B cell (primary cell): ENCODE results near the gene PLXNB1. TPM values are rescaled to one million over a fixed set of nuclear protein-coding genes. Genes with fewer than 3 reads are reported as not detected.

Source experiments
- ATAC-seq: fragments of 200-7000 bp; cut with Tn5 transposase; one replicate; pipeline ENCODE4 v1.10.0; 2021; ENCODE audit warnings: low read depth, mild to moderate bottlenecking, moderate number of reproducible peaks, moderate library complexity
- CTCF ChIA-PET: fragments of 350-600 bp; sonication (Branson Sonifier 250); formaldehyde crosslinking; loops from one replicate; lab custom pipeline; 2021; ENCODE audit warnings: antibody characterized with exemption, inconsistent platforms; lab: Charles Lee
- POLR2A ChIA-PET: fragments of 350-600 bp; sonication (Branson Sonifier 250); formaldehyde crosslinking; loops from one replicate; lab custom pipeline; 2021; ENCODE audit warnings: antibody characterized with exemption; lab: Charles Lee
- DNase-seq: peaks from one replicate; pipeline ENCODE4 v3.0.0; 2013
- H2AFZ ChIP-seq: 2 replicates; pipeline ENCODE4 v1.6.1; 2012; ENCODE audit warnings: mild to moderate bottlenecking, low read depth, low read length; ENCODE audit not compliant: insufficient read depth, poor library complexity, severe bottlenecking
- H3K27ac ChIP-seq, 2 donors: 1 replicate in 1 of 2; 2 replicates in 1 of 2; pipeline ENCODE4 v1.5.1; 2012 to 2013; ENCODE audit warnings: low read length in 2 of 2, mild to moderate bottlenecking in 2 of 2, moderate library complexity in 1 of 2
- H3K27me3 ChIP-seq, 4 experiments: fragments of 200-600 bp in 1 of 4; sonication (generic) in 1 of 4; replicated peaks in 1 of 4; 1 replicate in 2 of 4; 2 replicates in 2 of 4; pipeline versions ENCODE4 v1.6.1 to v1.7.0; 2013 to 2016; ENCODE audit warnings: low read length in 3 of 4, mild to moderate bottlenecking in 2 of 4, mixed read lengths in 1 of 4, moderate library complexity in 1 of 4; ENCODE audit not compliant: insufficient read depth in 4 of 4, control insufficient read depth in 3 of 4; ENCODE audit errors: control extremely low read depth in 1 of 4
- H3K36me3 ChIP-seq, 2 experiments: replicated peaks in 1 of 2; 1 replicate in 1 of 2; 2 replicates in 1 of 2; pipeline versions ENCODE4 v1.6.1 to v1.7.1; 2013; ENCODE audit warnings: low read length in 1 of 2; ENCODE audit not compliant: insufficient read depth in 2 of 2, control insufficient read depth in 1 of 2; ENCODE audit errors: control extremely low read depth in 1 of 2, extremely low read depth in 1 of 2
- H3K4me1 ChIP-seq, 2 donors: fragments of 200-600 bp in 1 of 2; sonication (generic) in 1 of 2; 1 replicate in 1 of 2; 2 replicates in 1 of 2; pipeline versions ENCODE4 v1.5.1 to v1.6.1; 2013 to 2017; ENCODE audit warnings: low read length in 2 of 2; ENCODE audit not compliant: control insufficient read depth in 2 of 2, insufficient read depth in 2 of 2
- H3K4me2 ChIP-seq: replicated peaks from 2 replicates; pipeline ENCODE3; 2012; ENCODE audit warnings: mild to moderate bottlenecking, low read depth, low read length; ENCODE audit not compliant: poor library complexity, severe bottlenecking
- H3K4me3 ChIP-seq, 5 experiments: fragments of 200-600 bp in 1 of 5; sonication (generic) in 1 of 5; 1 replicate in 3 of 5; 2 replicates in 2 of 5; pipeline versions ENCODE4 v1.5.1 to v1.7.0; 2011 to 2016; ENCODE audit warnings: low read length in 4 of 5, mild to moderate bottlenecking in 4 of 5, low read depth in 2 of 5, control low read depth in 1 of 5, moderate library complexity in 1 of 5; ENCODE audit not compliant: insufficient read depth in 1 of 5; ENCODE audit errors: control extremely low read depth in 1 of 5, extremely low read depth in 1 of 5
- H3K79me2 ChIP-seq: fragments of 200-600 bp; sonication (generic); one replicate; pipeline ENCODE4 v1.6.0; 2016; ENCODE audit warnings: low read length; ENCODE audit not compliant: control insufficient read depth, insufficient read depth
- H3K9ac ChIP-seq: fragments of 200-600 bp; sonication (generic); 2 replicates; pipeline ENCODE4 v1.6.1; 2017; ENCODE audit warnings: mild to moderate bottlenecking, low read length, moderate library complexity
- H3K9me3 ChIP-seq, 3 donors: one replicate each; pipeline versions ENCODE4 v1.6.1 to v1.7.1; 2013; ENCODE audit warnings: low read length in 2 of 3; ENCODE audit not compliant: control insufficient read depth in 2 of 3, insufficient read depth in 1 of 3; ENCODE audit errors: control extremely low read depth in 1 of 3
- H4K20me1 ChIP-seq: 2 replicates; pipeline ENCODE4 v1.6.0; 2012; ENCODE audit warnings: mild to moderate bottlenecking, low read length; ENCODE audit not compliant: insufficient read depth, control insufficient read depth, poor library complexity, severe bottlenecking
- H3K27ac Mint-ChIP-seq: one replicate; pipeline ENCODE4 v1.8.0; 2021; ENCODE audit warnings: mixed read lengths
- H3K27me3 Mint-ChIP-seq: one replicate; pipeline ENCODE4 v1.8.0; 2021; ENCODE audit warnings: mixed read lengths
- H3K4me1 Mint-ChIP-seq: one replicate; pipeline ENCODE4 v1.8.0; 2021; ENCODE audit warnings: mixed read lengths
- H3K4me3 Mint-ChIP-seq: one replicate; pipeline ENCODE4 v1.8.0; 2021; ENCODE audit warnings: mixed read lengths
- H3K9me3 Mint-ChIP-seq: one replicate; pipeline ENCODE4 v1.8.0; 2022; ENCODE audit warnings: mixed read lengths; ENCODE audit not compliant: insufficient read depth
- EZH2 ChIP-seq: IDR thresholded peaks from 2 replicates; pipeline ENCODE4 v1.6.1; 2012; ENCODE audit warnings: borderline replicate concordance, low read depth, mild to moderate bottlenecking, moderate library complexity, low read length; ENCODE audit not compliant: insufficient read depth, poor library complexity, severe bottlenecking
- WGBS: methylation state at CpG from one replicate; pipeline ENCODE4 v1.1.5; 2013; ENCODE audit warnings: missing lambda C conversion rate; ENCODE audit not compliant: insufficient coverage; 5-methylcytosine and 5-hydroxymethylcytosine counted together
- intact Hi-C: fragments of 100-400 bp; cut with micrococcal nuclease; formaldehyde crosslinking; loops from one replicate; pipeline ENCODE4 v1.10.0; 2022
- polyA plus RNA-seq: library from polyadenylated mRNA; depleted of rRNA; stranded (reverse); fragments of >200 nt; gene quantifications from 2 replicates; pipeline ENCODE4 v1.2.3, GENCODE V29; 2012
- total RNA-seq, 2 donors: library from RNA; stranded (reverse); fragments of 120-200 nt in 1 of 2; gene quantifications; 1 replicate in 1 of 2; 2 replicates in 1 of 2; pipeline versions ENCODE4 v1.2.3 to v1.2.4, GENCODE V29; 2013 to 2022
- TF ChIP-seq, protein P1 (sequence below): fragments of 200-600 bp; IDR thresholded peaks from one replicate; pipeline ENCODE4 v1.8.0; 2022; ENCODE audit warnings: antibody characterized with exemption, mild to moderate bottlenecking

Gene PLXNB1
- total and polyA plus RNA-seq, 2 donors (not counting 1 experiment from before 2014, with no cell fraction given) = 0.95 to 5.0 TPM

DNA sequence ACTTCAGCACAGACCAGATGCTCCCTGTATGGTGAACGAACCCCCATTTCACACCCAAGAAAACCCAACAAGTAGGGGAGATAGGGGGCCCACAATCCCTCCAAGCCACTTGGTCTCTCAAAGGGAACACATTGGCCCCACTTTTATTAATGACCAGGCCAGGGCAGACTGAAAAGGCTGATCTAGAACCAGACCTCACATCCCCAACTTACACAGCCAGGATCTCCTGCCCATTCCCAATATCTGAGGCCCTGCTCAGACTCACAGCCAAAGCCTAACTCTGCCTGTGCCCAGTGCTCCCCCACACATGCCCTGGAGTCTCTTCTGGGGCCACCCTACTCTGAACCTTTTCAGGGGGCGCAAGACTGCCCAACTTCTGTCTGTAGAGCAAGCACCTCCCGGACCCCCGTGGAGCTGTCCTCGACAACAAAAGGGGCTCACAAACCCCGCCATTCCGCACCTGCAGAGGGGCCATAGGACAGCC lies 1.8 kb downstream of the PLXNB1 start:
- no peak overlapping the region for H3K27ac ChIP-seq
- ChIA-PET POLR2A (no interaction called here), CTCF (interaction anchor here (0.6 to 13.4 kb wide), 2 partner anchors 26 to 203 kb away, joined by 3 to 330 read pairs; no protein-coding TSS in a partner anchor)
- peaks cover 0 to 9% (median 3%) of the 10 kb centered on the region in 4 experiments for H3K27me3 ChIP-seq
- no peak for DNase-seq
- peak overlapping the region; percentile 97 for H3K4me2 ChIP-seq
- H2AFZ ChIP-seq = no peak overlapping the region
- no peaks in the 10 kb centered on the region for H4K20me1 ChIP-seq
- Mint-ChIP-seq H3K9me3 (no peaks in the 10 kb centered on the region), H3K4me1 (peaks cover 12% of the 10 kb centered on the region), H3K27ac (peak overlapping the region; percentile 32), H3K27me3 (peaks cover 16% of the 10 kb centered on the region), H3K4me3 (peak overlapping the region; percentile 75)
- no peaks in the 10 kb centered on the region for H3K79me2 ChIP-seq
- H3K4me3 ChIP-seq = no peak overlapping the region
- H3K36me3 ChIP-seq = peaks cover 0 to 8% of the 10 kb centered on the region in 2 experiments
- TF ChIP-seq, protein P1, sequence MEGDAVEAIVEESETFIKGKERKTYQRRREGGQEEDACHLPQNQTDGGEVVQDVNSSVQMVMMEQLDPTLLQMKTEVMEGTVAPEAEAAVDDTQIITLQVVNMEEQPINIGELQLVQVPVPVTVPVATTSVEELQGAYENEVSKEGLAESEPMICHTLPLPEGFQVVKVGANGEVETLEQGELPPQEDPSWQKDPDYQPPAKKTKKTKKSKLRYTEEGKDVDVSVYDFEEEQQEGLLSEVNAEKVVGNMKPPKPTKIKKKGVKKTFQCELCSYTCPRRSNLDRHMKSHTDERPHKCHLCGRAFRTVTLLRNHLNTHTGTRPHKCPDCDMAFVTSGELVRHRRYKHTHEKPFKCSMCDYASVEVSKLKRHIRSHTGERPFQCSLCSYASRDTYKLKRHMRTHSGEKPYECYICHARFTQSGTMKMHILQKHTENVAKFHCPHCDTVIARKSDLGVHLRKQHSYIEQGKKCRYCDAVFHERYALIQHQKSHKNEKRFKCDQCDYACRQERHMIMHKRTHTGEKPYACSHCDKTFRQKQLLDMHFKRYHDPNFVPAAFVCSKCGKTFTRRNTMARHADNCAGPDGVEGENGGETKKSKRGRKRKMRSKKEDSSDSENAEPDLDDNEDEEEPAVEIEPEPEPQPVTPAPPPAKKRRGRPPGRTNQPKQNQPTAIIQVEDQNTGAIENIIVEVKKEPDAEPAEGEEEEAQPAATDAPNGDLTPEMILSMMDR = no peak
- TF ChIP-seq EZH2 = no peak
- WGBS = 97% methylated on average over 6 of the region's 7 CpGs
- no peak for ATAC-seq
- H3K9me3 ChIP-seq = peaks cover 0 to 3% (median 0%) of the 10 kb centered on the region in 3 donors
- intact Hi-C loops = no loop called here
- no peak overlapping the region for H3K9ac ChIP-seq
- peaks cover 6 to 9% of the 10 kb centered on the region in 2 donors for H3K4me1 ChIP-seq

DNA sequence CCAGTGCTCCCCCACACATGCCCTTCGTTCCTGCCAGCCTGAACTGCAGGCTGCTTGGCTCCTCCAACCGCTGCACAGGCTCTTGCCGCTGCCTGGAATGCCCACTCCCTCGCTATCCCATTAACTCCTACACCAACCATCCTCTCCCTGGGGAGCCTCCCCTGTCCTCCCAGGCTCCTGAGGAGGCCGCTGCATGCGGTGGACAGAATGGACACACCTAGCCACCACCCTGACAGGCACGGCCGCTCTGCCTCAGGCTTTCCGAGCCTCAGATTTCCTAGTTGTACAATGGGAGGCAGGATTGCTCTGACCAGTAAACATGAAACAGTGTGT lies 2.3 kb downstream of the PLXNB1 start:
- WGBS = 97% methylated on average over 7 of the region's 9 CpGs
- Histone ChIP-seq H3K36me3 (peaks cover 0 to 3% of the 10 kb centered on the region in 2 experiments), H3K4me2 (no peak overlapping the region), H2AFZ (no peak overlapping the region), H3K79me2 (no peaks in the 10 kb centered on the region), H3K4me3 (no peak overlapping the region), H3K27me3 (peaks cover 0 to 9% (median 3%) of the 10 kb centered on the region in 4 experiments), H3K9me3 (peaks cover 0 to 3% (median 0%) of the 10 kb centered on the region in 3 donors), H3K27ac (no peak overlapping the region), H3K4me1 (peaks cover 6 to 9% of the 10 kb centered on the region in 2 donors), H4K20me1 (no peaks in the 10 kb centered on the region), H3K9ac (no peak overlapping the region)
- no peak for DNase-seq
- H3K4me1 Mint-ChIP-seq = peaks cover 12% of the 10 kb centered on the region
- H3K27ac Mint-ChIP-seq = no peak overlapping the region
- intact Hi-C loops = no loop called here
- peaks cover 16% of the 10 kb centered on the region for H3K27me3 Mint-ChIP-seq
- H3K4me3 Mint-ChIP-seq = peak overlapping the region; percentile 75
- no peak for TF ChIP-seq EZH2
- TF ChIP-seq, protein P1 = no peak
- no peak for ATAC-seq
- H3K9me3 Mint-ChIP-seq = no peaks in the 10 kb centered on the region
- POLR2A ChIA-PET = no interaction called here
- CTCF ChIA-PET = interaction anchor here (0.6 kb wide), 1 partner anchor 203 kb away, joined by 3 read pairs; no protein-coding TSS in a partner anchor
